ENCODE data around the gene CRTAC1. TPM values are rescaled to one million over a fixed set of nuclear protein-coding genes. Genes with fewer than 3 reads are reported as not detected.

CRTAC1 gene
- total and polyA plus RNA-seq, 11 donors = 0.38 to 8.6 (median 1.7) TPM

DNA sequence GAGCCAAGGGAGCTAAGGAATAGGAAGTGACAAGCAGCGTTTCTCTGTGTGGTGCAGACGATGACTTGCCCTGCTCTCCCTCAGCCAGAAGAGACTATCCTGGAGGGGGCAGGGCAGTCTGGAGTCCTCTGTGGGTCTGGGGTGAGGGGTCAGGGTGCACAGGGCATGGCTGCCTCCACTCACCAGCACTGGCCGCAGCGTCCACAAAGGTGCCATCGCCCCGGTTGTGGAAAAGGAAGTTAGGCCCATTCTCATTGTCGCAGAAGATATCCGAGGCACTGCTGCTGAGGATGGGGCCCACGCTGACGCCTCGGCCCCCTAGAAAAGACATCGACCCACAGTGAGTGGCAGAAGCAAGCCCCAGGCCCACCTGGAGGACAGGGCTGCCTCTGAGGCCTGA lies 122.6 kb downstream of the CRTAC1 start:
- peaks cover 0 to 7% (median 0%) of the 10 kb centered on the region in 9 donors for H3K27me3 ChIP-seq
- no peak overlapping the region for H3K4me3 ChIP-seq
- no peak overlapping the region for H3K27ac ChIP-seq
- intact Hi-C loops (cut with DNase I) = no loop called here
- DNase-seq (peak in 1 of 5 donors; percentile 0), ATAC-seq (no peak)
- H3K4me1 ChIP-seq = peaks cover 0 to 13% (median 3%) of the 10 kb centered on the region in 12 donors
- no peaks in the 10 kb centered on the region for H3K9me3 ChIP-seq
- WGBS, 4 donors = 60 to 92% (median 83%) methylated on average over 3 to 12 of the region's 12 CpGs
- H3K36me3 ChIP-seq = no peaks in the 10 kb centered on the region
- no peak for TF ChIP-seq POLR2A (IDR thresholded peaks at IDR 0.05)
- TF ChIP-seq, protein P1, sequence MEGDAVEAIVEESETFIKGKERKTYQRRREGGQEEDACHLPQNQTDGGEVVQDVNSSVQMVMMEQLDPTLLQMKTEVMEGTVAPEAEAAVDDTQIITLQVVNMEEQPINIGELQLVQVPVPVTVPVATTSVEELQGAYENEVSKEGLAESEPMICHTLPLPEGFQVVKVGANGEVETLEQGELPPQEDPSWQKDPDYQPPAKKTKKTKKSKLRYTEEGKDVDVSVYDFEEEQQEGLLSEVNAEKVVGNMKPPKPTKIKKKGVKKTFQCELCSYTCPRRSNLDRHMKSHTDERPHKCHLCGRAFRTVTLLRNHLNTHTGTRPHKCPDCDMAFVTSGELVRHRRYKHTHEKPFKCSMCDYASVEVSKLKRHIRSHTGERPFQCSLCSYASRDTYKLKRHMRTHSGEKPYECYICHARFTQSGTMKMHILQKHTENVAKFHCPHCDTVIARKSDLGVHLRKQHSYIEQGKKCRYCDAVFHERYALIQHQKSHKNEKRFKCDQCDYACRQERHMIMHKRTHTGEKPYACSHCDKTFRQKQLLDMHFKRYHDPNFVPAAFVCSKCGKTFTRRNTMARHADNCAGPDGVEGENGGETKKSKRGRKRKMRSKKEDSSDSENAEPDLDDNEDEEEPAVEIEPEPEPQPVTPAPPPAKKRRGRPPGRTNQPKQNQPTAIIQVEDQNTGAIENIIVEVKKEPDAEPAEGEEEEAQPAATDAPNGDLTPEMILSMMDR (IDR thresholded peaks at IDR 0.05) = no peak

DNA sequence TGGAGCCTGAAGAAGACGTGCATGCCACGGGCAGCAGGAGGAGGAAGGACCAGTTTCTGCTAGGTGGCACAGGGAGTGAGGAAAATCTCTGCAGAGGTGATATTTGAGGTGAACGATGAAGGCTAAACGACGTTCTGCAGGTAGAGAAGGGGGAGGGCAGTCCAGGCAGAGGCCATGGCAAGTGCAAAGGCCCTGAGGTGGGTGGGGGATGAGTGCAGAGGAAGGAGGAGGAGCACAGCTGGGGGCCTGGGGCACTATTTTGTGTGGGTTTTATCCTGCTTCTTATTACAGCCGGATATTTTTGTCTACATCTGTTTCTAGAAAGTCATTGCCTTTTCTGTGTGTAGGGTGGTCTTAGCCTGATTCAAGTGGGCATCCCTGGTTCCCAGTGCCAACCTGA lies 123.2 kb downstream of the CRTAC1 start:
- ATAC-seq = no peak
- 74 to 93% (median 90%) methylated on average over 5 to 6 of the region's 6 CpGs for WGBS, 4 donors
- intact Hi-C loops (cut with DNase I) = no loop called here

DNA sequence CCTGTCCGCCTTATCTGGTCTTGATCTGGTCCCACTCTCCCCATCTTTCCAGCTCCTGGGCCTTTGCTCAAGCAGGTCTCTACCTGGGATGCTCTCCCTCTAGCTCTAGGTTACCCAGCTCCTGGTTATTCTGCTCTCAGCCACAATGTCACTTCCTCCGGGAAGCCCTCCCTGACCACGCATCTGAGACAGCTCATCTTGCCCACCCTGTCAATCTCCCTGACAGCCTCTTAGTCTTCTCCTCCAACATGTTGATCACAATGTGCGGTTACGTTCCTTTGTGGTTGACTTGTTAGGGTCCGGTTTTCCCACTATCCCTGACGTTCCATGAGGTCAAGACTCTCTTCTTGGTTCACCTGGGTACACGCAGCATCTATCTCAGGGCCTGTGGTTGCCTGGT lies 125.1 kb downstream of the CRTAC1 start:
- DNase-seq (peak in 1 of 5 donors; percentile 10), ATAC-seq (no peak)

More for the DNA sequence above, 123.2 kb downstream of the CRTAC1 start:
- Histone ChIP-seq H3K4me3 (no peak overlapping the region), H3K36me3 (no peaks in the 10 kb centered on the region), H3K27ac (no peak overlapping the region), H3K4me1 (peaks cover 0 to 15% (median 3%) of the 10 kb centered on the region in 12 donors), H3K9me3 (no peaks in the 10 kb centered on the region), H3K27me3 (peaks cover 0 to 7% (median 0%) of the 10 kb centered on the region in 9 donors)
- TF ChIP-seq POLR2A (IDR thresholded peaks at IDR 0.05) = no peak
- TF ChIP-seq, protein P1 (IDR thresholded peaks at IDR 0.05) = no peak
- DNase-seq = peak in 1 of 5 donors; percentile 9

DNA sequence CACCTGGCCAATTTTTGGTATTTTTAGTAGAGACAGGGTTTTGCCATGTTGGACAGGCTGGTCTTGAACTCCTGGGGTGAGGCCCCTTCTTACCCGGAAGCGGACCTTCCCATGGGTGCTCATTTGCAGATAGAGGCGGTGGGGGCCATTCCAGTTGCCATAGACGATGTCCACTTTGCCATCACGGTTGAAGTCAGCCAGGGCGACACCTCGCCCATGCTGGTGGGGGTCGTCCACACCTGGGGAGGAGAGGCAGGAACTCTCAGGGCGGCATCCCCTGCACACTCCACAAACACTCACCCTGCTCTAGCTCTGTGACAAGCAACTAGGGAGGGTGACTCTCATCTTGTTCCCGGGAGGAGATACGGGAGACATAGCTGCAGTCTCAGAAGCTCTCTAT lies 125.8 kb downstream of the CRTAC1 start:
- H3K27ac ChIP-seq = no peak overlapping the region
- no peaks in the 10 kb centered on the region for H3K9me3 ChIP-seq
- DNase-seq (peak in 1 of 5 donors; percentile 13), ATAC-seq (no peak)
- no peak overlapping the region for H3K4me3 ChIP-seq
- H3K36me3 ChIP-seq = no peaks in the 10 kb centered on the region
- peaks cover 0 to 15% (median 3%) of the 10 kb centered on the region in 12 donors for H3K4me1 ChIP-seq
- WGBS, 4 donors = 81 to 87% (median 82%) methylated on average over 9 to 11 of the region's 11 CpGs
- intact Hi-C loops (cut with DNase I) = no loop called here
- peaks cover 0 to 7% (median 0%) of the 10 kb centered on the region in 9 donors for H3K27me3 ChIP-seq
- no peak for TF ChIP-seq POLR2A (IDR thresholded peaks at IDR 0.05)
- TF ChIP-seq, protein P1 (IDR thresholded peaks at IDR 0.05) = no peak

More for the DNA sequence above, 125.1 kb downstream of the CRTAC1 start:
- intact Hi-C loops (cut with DNase I) = no loop called here
- TF ChIP-seq, protein P1 (IDR thresholded peaks at IDR 0.05) = no peak
- no peak for TF ChIP-seq POLR2A (IDR thresholded peaks at IDR 0.05)
- no peaks in the 10 kb centered on the region for H3K9me3 ChIP-seq
- no peaks in the 10 kb centered on the region for H3K36me3 ChIP-seq
- H3K27me3 ChIP-seq = peaks cover 0 to 7% (median 0%) of the 10 kb centered on the region in 9 donors
- H3K4me3 ChIP-seq = no peak overlapping the region
- peaks cover 0 to 15% (median 3%) of the 10 kb centered on the region in 12 donors for H3K4me1 ChIP-seq
- WGBS, 4 donors = 84 to 88% (median 86%) methylated on average over 8 of the region's 8 CpGs
- no peak overlapping the region for H3K27ac ChIP-seq

Data from heart left ventricle (tissue), 16 donors.